OCI-LY3 (cell line): ENCODE results near the gene MTHFD1.

Experiments used
- CTCF ChIP-seq: fragments of 200-600, 300-600 bp; sonication (generic); IDR thresholded peaks from 2 replicates; pipeline ENCODE4 v1.5.1; 2014; ENCODE audit warnings: antibody characterized with exemption, low read length, low read depth
- EZH2phosphoT487 ChIP-seq: fragments of 200-600 bp; shearing (Covaris generic); IDR thresholded peaks from 2 replicates; pipeline ENCODE4 v1.6.1; 2018; ENCODE audit warnings: antibody characterized with exemption, mixed run types, low read depth

- no peak for TF ChIP-seq CTCF
- TF ChIP-seq EZH2phosphoT487 = no peak
Observed at GRCh38 chr14:64491637-64492036, 103.5 kb downstream of the MTHFD1 start.
